ENCODE measurements around the gene FLVCR2. TPM values are rescaled to one million over a fixed set of nuclear protein-coding genes. Genes with fewer than 3 reads are reported as not detected.

Gene FLVCR2
- polyA plus RNA-seq, 3 donors: 13.2 to 36.6 (median 16.3) TPM

DNA sequence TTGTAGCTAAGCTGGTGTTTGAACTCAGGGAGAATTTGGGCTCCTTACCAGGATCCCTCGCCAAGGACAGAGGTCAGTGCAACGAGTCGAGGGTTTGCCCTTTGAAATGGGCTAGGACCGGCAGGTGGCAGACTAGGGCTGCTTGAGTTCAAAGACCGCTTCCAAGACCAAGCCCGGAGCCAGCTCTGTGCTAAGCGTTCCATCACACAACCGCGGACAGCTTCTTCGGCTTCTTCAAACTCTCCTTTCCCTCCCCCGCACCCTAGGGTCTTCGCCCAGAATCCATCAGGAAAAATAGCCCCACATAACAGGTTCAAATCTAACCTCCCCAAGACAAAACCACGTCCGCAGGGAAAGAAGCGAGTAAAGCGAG, 705 bp upstream of the FLVCR2 start:
- DNase-seq: peak; percentile 72 to 87 (median 84)
- H3K27ac Mint-ChIP-seq: peak overlapping the region in 6 of 7 donors; percentile 90 to 97 (median 94)
- Histone ChIP-seq H3K36me3 (replicated peaks in 1 of 2; ENCODE audit: control insufficient read depth in 1 of 2, insufficient read depth in 2 of 2, low read length in 2 of 2) (no peaks in the 10 kb centered on the region), H3K4me2 (replicated peaks; ENCODE audit: extremely low read depth, low read length, poor library complexity, severe bottlenecking) (peak overlapping the region; percentile 92), H2AFZ (ENCODE audit: insufficient read depth, low read depth, low read length, poor library complexity, severe bottlenecking) (peak overlapping the region; percentile 92), H3K4me3 (replicated peaks in 1 of 3; ENCODE audit: low read depth in 2 of 3, low read length in 3 of 3) (peak overlapping the region; percentile 56 to 95 (median 72)), H3K27ac (ENCODE audit: low read depth in 1 of 2, low read length in 2 of 2) (peak overlapping the region; percentile 55 to 76), H3K9me3 (replicated peaks in 1 of 2; ENCODE audit: control insufficient read depth in 1 of 2, insufficient read depth in 1 of 2, low read length in 2 of 2) (no peaks in the 10 kb centered on the region), H4K20me1 (ENCODE audit: insufficient read depth, low read length) (peaks cover 20% of the 10 kb centered on the region), H3K27me3 (ENCODE audit: control insufficient read depth in 2 of 2, insufficient read depth in 2 of 2, low read length in 2 of 2) (no peaks in the 10 kb centered on the region), H3K79me2 (ENCODE audit: insufficient read depth, low read length) (peaks cover 6% of the 10 kb centered on the region), H3K9ac (ENCODE audit: insufficient read depth, low read length, poor library complexity, severe bottlenecking) (peak overlapping the region; percentile 67), H3K4me1 (ENCODE audit: control insufficient read depth in 1 of 2, insufficient read depth in 2 of 2, low read length in 2 of 2) (peaks cover 41 to 46% of the 10 kb centered on the region in 2 donors)
- 0% methylated on average over 11 of the region's 16 CpGs for WGBS (ENCODE audit: insufficient coverage)
- H3K9me3 Mint-ChIP-seq: peaks cover 0 to 4% (median 0%) of the 10 kb centered on the region in 7 donors
- intact Hi-C loops (cut with micrococcal nuclease): loop anchor here (1.0 to 10.0 kb wide), 4 partner anchors 35 to 407 kb away; partner anchors contain the start of genes IFT43 (in 1 of the 2) and TGFB3 (in 1 of the 2)
- H3K36me3 Mint-ChIP-seq: peaks cover 0 to 2% of the 10 kb centered on the region in 2 donors
- H3K4me3 Mint-ChIP-seq: no peak overlapping the region
- peaks cover 12% of the 10 kb centered on the region for H3K4me1 Mint-ChIP-seq
- H3K27me3 Mint-ChIP-seq (ENCODE audit: low read depth in 3 of 3): peaks cover 0 to 6% (median 1%) of the 10 kb centered on the region in 3 donors
- TF ChIP-seq, protein P1, sequence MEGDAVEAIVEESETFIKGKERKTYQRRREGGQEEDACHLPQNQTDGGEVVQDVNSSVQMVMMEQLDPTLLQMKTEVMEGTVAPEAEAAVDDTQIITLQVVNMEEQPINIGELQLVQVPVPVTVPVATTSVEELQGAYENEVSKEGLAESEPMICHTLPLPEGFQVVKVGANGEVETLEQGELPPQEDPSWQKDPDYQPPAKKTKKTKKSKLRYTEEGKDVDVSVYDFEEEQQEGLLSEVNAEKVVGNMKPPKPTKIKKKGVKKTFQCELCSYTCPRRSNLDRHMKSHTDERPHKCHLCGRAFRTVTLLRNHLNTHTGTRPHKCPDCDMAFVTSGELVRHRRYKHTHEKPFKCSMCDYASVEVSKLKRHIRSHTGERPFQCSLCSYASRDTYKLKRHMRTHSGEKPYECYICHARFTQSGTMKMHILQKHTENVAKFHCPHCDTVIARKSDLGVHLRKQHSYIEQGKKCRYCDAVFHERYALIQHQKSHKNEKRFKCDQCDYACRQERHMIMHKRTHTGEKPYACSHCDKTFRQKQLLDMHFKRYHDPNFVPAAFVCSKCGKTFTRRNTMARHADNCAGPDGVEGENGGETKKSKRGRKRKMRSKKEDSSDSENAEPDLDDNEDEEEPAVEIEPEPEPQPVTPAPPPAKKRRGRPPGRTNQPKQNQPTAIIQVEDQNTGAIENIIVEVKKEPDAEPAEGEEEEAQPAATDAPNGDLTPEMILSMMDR (IDR thresholded peaks at IDR 0.05): peak; percentile 80

DNA sequence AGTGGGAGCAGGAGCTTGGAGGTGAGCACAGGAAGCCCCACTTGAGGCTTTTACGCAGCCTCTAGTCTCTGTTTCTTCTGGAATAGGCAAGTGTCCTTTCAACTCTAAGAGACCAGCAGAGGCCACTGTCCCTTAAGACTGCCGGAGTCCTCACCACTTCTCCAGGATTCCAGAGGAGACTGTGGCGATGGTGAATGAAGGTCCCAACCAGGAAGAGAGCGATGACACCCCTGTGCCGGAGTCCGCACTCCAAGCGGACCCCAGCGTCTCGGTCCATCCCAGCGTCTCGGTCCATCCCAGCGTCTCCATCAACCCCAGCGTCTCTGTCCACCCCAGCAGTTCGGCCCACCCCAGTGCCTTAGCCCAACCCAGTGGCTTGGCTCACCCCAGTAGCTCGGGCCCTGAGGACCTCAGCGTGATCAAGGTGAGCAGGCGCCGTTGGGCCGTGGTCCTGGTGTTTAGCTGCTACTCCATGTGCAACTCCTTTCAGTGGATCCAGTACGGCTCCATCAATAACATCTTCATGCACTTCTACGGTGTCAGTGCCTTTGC, 442 bp downstream of the FLVCR2 start:
- H3K36me3 Mint-ChIP-seq: peaks cover 0 to 2% of the 10 kb centered on the region in 2 donors
- Histone ChIP-seq H3K9ac (ENCODE audit: insufficient read depth, low read length, poor library complexity, severe bottlenecking) (peak overlapping the region; percentile 67), H3K4me2 (replicated peaks; ENCODE audit: extremely low read depth, low read length, poor library complexity, severe bottlenecking) (peak overlapping the region; percentile 92), H3K9me3 (replicated peaks in 1 of 2; ENCODE audit: control insufficient read depth in 1 of 2, insufficient read depth in 1 of 2, low read length in 2 of 2) (no peaks in the 10 kb centered on the region), H3K27me3 (ENCODE audit: control insufficient read depth in 2 of 2, insufficient read depth in 2 of 2, low read length in 2 of 2) (no peaks in the 10 kb centered on the region), H3K4me3 (replicated peaks in 1 of 3; ENCODE audit: low read depth in 2 of 3, low read length in 3 of 3) (peak overlapping the region; percentile 56 to 95 (median 72)), H3K27ac (ENCODE audit: low read depth in 1 of 2, low read length in 2 of 2) (peak overlapping the region; percentile 54 to 75), H3K4me1 (ENCODE audit: control insufficient read depth in 1 of 2, insufficient read depth in 2 of 2, low read length in 2 of 2) (peaks cover 42 to 49% of the 10 kb centered on the region in 2 donors), H2AFZ (ENCODE audit: insufficient read depth, low read depth, low read length, poor library complexity, severe bottlenecking) (peak overlapping the region; percentile 92), H3K36me3 (replicated peaks in 1 of 2; ENCODE audit: control insufficient read depth in 1 of 2, insufficient read depth in 2 of 2, low read length in 2 of 2) (no peaks in the 10 kb centered on the region), H4K20me1 (ENCODE audit: insufficient read depth, low read length) (peaks cover 23% of the 10 kb centered on the region), H3K79me2 (ENCODE audit: insufficient read depth, low read length) (peaks cover 11% of the 10 kb centered on the region)
- peaks cover 0 to 4% (median 1%) of the 10 kb centered on the region in 3 donors for H3K27me3 Mint-ChIP-seq (ENCODE audit: low read depth in 3 of 3)
- H3K4me3 Mint-ChIP-seq: no peak overlapping the region
- 51% methylated on average over 21 of the region's 21 CpGs for WGBS (ENCODE audit: insufficient coverage)
- DNase-seq: no peak
- intact Hi-C loops (cut with micrococcal nuclease): loop anchor here (5.0 to 10.0 kb wide), 2 partner anchors 33 to 406 kb away; partner anchors contain the start of genes IFT43 (in 1 of the 2) and TGFB3 (in 1 of the 2)
- H3K27ac Mint-ChIP-seq: peak overlapping the region in 6 of 7 donors; percentile 82 to 97 (median 90)
- TF ChIP-seq, protein P1 (IDR thresholded peaks at IDR 0.05): no peak
- peaks cover 12% of the 10 kb centered on the region for H3K4me1 Mint-ChIP-seq
- H3K9me3 Mint-ChIP-seq: peaks cover 0 to 4% (median 0%) of the 10 kb centered on the region in 7 donors

Measured in CD14-positive monocyte (primary cell).